H9 (cell line): ENCODE data around the gene MPP2. TPM values are rescaled to one million over a fixed set of nuclear protein-coding genes. Genes with fewer than 3 reads are reported as not detected.

Source experiments
- DNase-seq: peaks from one replicate; pipeline ENCODE4 v3.0.0-alpha.2; 2017
- H2AFZ ChIP-seq: one replicate; pipeline ENCODE4 v1.6.1; 2013; ENCODE audit warnings: mild to moderate bottlenecking, low read length, control low read depth, moderate library complexity
- H2AK5ac ChIP-seq: 2 replicates; pipeline ENCODE4 v1.6.1; 2013; ENCODE audit warnings: low read length, control low read depth, mixed read lengths; ENCODE audit not compliant: insufficient read length
- H2BK120ac ChIP-seq: one replicate; pipeline ENCODE4 v1.6.1; 2013; ENCODE audit warnings: low read depth, mild to moderate bottlenecking, low read length, control low read depth, inconsistent platforms; ENCODE audit not compliant: poor library complexity, severe bottlenecking
- H2BK12ac ChIP-seq: 2 replicates; pipeline ENCODE4 v1.6.1; 2013; ENCODE audit warnings: low read length, control low read depth, mixed read lengths, low read depth; ENCODE audit not compliant: insufficient read length
- H2BK15ac ChIP-seq: 2 replicates; pipeline ENCODE4 v1.6.1; 2013; ENCODE audit warnings: low read depth, low read length, control low read depth
- H2BK20ac ChIP-seq: one replicate; pipeline ENCODE4 v1.6.1; 2013; ENCODE audit warnings: low read depth, mild to moderate bottlenecking, low read length, control low read depth, inconsistent platforms; ENCODE audit not compliant: poor library complexity, severe bottlenecking
- H2BK5ac ChIP-seq: 2 replicates; pipeline ENCODE4 v1.6.1; 2013; ENCODE audit warnings: low read length, control low read depth, mixed read lengths; ENCODE audit not compliant: insufficient read length
- H3K14ac ChIP-seq: 2 replicates; pipeline ENCODE4 v1.6.1; 2013; ENCODE audit warnings: low read length, control low read depth; ENCODE audit not compliant: insufficient read depth
- H3K18ac ChIP-seq: 2 replicates; pipeline ENCODE4 v1.6.1; 2013; ENCODE audit warnings: low read depth, mild to moderate bottlenecking, mixed read lengths, low read length, control low read depth; ENCODE audit not compliant: insufficient read length
- H3K23ac ChIP-seq: 2 replicates; pipeline ENCODE4 v1.6.1; 2013; ENCODE audit warnings: low read length, control low read depth, mixed read lengths, low read depth; ENCODE audit not compliant: insufficient read length
- H3K23me2 ChIP-seq: 2 replicates; pipeline ENCODE4 v1.6.1; 2013; ENCODE audit warnings: low read depth, mild to moderate bottlenecking, mixed read lengths, low read length, control low read depth; ENCODE audit not compliant: insufficient read length, poor library complexity, severe bottlenecking
- H3K27ac ChIP-seq: 2 replicates; pipeline ENCODE4 v1.5.1; 2013; ENCODE audit warnings: low read length, control low read depth, mixed read lengths, low read depth; ENCODE audit not compliant: insufficient read length
- H3K27me3 ChIP-seq: 2 replicates; pipeline ENCODE4 v1.6.1; 2013; ENCODE audit warnings: low read length, control low read depth, inconsistent platforms; ENCODE audit not compliant: insufficient read depth
- H3K4ac ChIP-seq: 2 replicates; pipeline ENCODE4 v1.6.1; 2013; ENCODE audit warnings: low read depth, mild to moderate bottlenecking, control low read depth, inconsistent platforms, low read length, moderate library complexity
- H3K4me1 ChIP-seq: 2 replicates; pipeline ENCODE4 v1.6.1; 2013; ENCODE audit warnings: low read length, control low read depth, inconsistent platforms; ENCODE audit not compliant: insufficient read depth
- H3K4me2 ChIP-seq: 2 replicates; pipeline ENCODE4 v1.6.1; 2013; ENCODE audit warnings: low read length, control low read depth, mixed read lengths; ENCODE audit not compliant: insufficient read length, insufficient read depth
- H3K56ac ChIP-seq: 2 replicates; pipeline ENCODE4 v1.6.1; 2013; ENCODE audit warnings: low read depth, mild to moderate bottlenecking, mixed read lengths, low read length, control low read depth; ENCODE audit not compliant: insufficient read length
- H3K79me1 ChIP-seq: 2 replicates; pipeline ENCODE4 v1.6.1; 2013; ENCODE audit warnings: low read depth, mild to moderate bottlenecking, moderate library complexity, low read length, control low read depth, inconsistent platforms; ENCODE audit not compliant: insufficient read depth, poor library complexity, severe bottlenecking
- H3K79me2 ChIP-seq: 2 replicates; pipeline ENCODE4 v1.6.1; 2013; ENCODE audit warnings: low read length, control low read depth, inconsistent platforms; ENCODE audit not compliant: insufficient read depth
- H3K9ac ChIP-seq: 2 replicates; pipeline ENCODE4 v1.6.1; 2013; ENCODE audit warnings: low read length, control low read depth, mixed read lengths; ENCODE audit not compliant: insufficient read length; ENCODE audit errors: extremely low read depth
- H3K9me3 ChIP-seq: one replicate; pipeline ENCODE4 v1.6.1; 2013; ENCODE audit warnings: low read depth, low read length, inconsistent platforms; ENCODE audit not compliant: control insufficient read depth
- H3T11ph ChIP-seq: one replicate; pipeline ENCODE4 v1.6.1; 2013; ENCODE audit warnings: mild to moderate bottlenecking, low read length, control low read depth, inconsistent platforms
- H4K20me1 ChIP-seq: one replicate; pipeline ENCODE4 v1.6.1; 2013; ENCODE audit not compliant: control insufficient read depth, insufficient read length, insufficient read depth
- H4K5ac ChIP-seq: 2 replicates; pipeline ENCODE4 v1.6.1; 2013; ENCODE audit warnings: low read depth, mild to moderate bottlenecking, mixed read lengths, low read length, control low read depth; ENCODE audit not compliant: insufficient read length
- H4K8ac ChIP-seq: replicated peaks from 2 replicates; pipeline ENCODE4 v1.6.1; 2013; ENCODE audit warnings: low read length, control low read depth, mixed read lengths, low read depth; ENCODE audit not compliant: insufficient read length
- H4K91ac ChIP-seq: 2 replicates; pipeline ENCODE4 v1.6.1; 2013; ENCODE audit warnings: low read depth, mild to moderate bottlenecking, moderate library complexity, mixed read lengths, low read length, control low read depth; ENCODE audit not compliant: insufficient read length
- H3K27ac Mint-ChIP-seq, 3 experiments: 2 replicates in 2 of 3; 3 replicates in 1 of 3; pipeline ENCODE4 v1.8.0; 2020 to 2021; ENCODE audit warnings: mixed read lengths in 3 of 3, mild to moderate bottlenecking in 1 of 3, moderate library complexity in 1 of 3
- H3K27me3 Mint-ChIP-seq: 2 replicates; pipeline ENCODE4 v1.8.0; 2021; ENCODE audit warnings: low read depth, mild to moderate bottlenecking, moderate library complexity, mixed read lengths
- H3K36me3 Mint-ChIP-seq, 3 experiments: 2 replicates in 2 of 3; 3 replicates in 1 of 3; pipeline ENCODE4 v1.8.0; 2020 to 2021; ENCODE audit warnings: low read depth in 3 of 3, mixed read lengths in 3 of 3; ENCODE audit not compliant: insufficient read depth in 1 of 3
- H3K4me1 Mint-ChIP-seq, 2 experiments: 2 replicates each; pipeline ENCODE4 v1.8.0; 2020; ENCODE audit warnings: mixed read lengths in 2 of 2
- H3K4me3 Mint-ChIP-seq, 2 experiments: 2 replicates in 1 of 2; 3 replicates in 1 of 2; pipeline ENCODE4 v1.8.0; 2020 to 2021; ENCODE audit warnings: mild to moderate bottlenecking in 2 of 2, mixed read lengths in 2 of 2, moderate library complexity in 1 of 2
- H3K9me3 Mint-ChIP-seq, 2 experiments: 2 replicates in 1 of 2; 3 replicates in 1 of 2; pipeline ENCODE4 v1.8.0; 2020; ENCODE audit warnings: mild to moderate bottlenecking in 2 of 2, mixed read lengths in 2 of 2, moderate library complexity in 1 of 2
- CTCF ChIP-seq: fragments of 200-600 bp; sonication (generic); conservative IDR thresholded peaks from 3 replicates; pipeline ENCODE4 v1.8.0; 2021; ENCODE audit warnings: antibody characterized with exemption, mild to moderate bottlenecking
- WGBS: extraction: QIAGEN DNeasy Blood & Tissue Kit; methylation state at CpG from one replicate; pipeline ENCODE4 v1.1.7; 2013; ENCODE audit warnings: missing lambda C conversion rate, low lambda C conversion rate, mixed read lengths; ENCODE audit not compliant: insufficient read length; ENCODE audit errors: extremely low coverage; 5-methylcytosine and 5-hydroxymethylcytosine counted together
- total RNA-seq: library from RNA; stranded (reverse); gene quantifications from 2 replicates; pipeline ENCODE4 v1.2.1, GENCODE V29; 2021

MPP2 gene
- total RNA-seq, 1 experiment from 2014 or later: 16.3 TPM

GRCh38 chr17:43834106-43834505, 73.2 kb downstream of the MPP2 start:
- no peak overlapping the region for H4K91ac ChIP-seq
- H3K27me3 ChIP-seq: peaks cover 6% of the 10 kb centered on the region; the same call in 1 of the 2 replicates
- H3K56ac ChIP-seq: no peak overlapping the region
- H3K9me3 Mint-ChIP-seq: peaks cover 11 to 14% of the 10 kb centered on the region in 2 experiments
- no peak overlapping the region for H2BK12ac ChIP-seq
- H3K79me1 ChIP-seq: no peaks in the 10 kb centered on the region
- H3K27ac ChIP-seq: no peak overlapping the region
- peaks cover 48% of the 10 kb centered on the region for H3K27me3 Mint-ChIP-seq
- H3K9ac ChIP-seq: no peak overlapping the region
- H3K23me2 ChIP-seq: peaks cover 4% of the 10 kb centered on the region
- no peak overlapping the region for H3K4ac ChIP-seq
- no peak overlapping the region for H2BK5ac ChIP-seq
- H3K18ac ChIP-seq: no peak overlapping the region
- peak overlapping the region; percentile 79 to 91 for H3K4me3 Mint-ChIP-seq
- H3K23ac ChIP-seq: no peak overlapping the region
- H3K27ac Mint-ChIP-seq: no peak overlapping the region
- H3T11ph ChIP-seq: no peak overlapping the region
- H3K79me2 ChIP-seq: no peaks in the 10 kb centered on the region
- H4K20me1 ChIP-seq: no peaks in the 10 kb centered on the region
- peaks cover 16 to 23% of the 10 kb centered on the region in 2 experiments for H3K4me1 Mint-ChIP-seq
- H4K8ac ChIP-seq: no peak overlapping the region
- no peaks in the 10 kb centered on the region for H3K4me1 ChIP-seq
- peak overlapping the region; percentile 37 for H3K4me2 ChIP-seq
- no peak overlapping the region for H2BK20ac ChIP-seq
- H2AFZ ChIP-seq: no peak overlapping the region
- H2BK120ac ChIP-seq: no peak overlapping the region
- WGBS: no CpG with 5 or more reads among the region's 2 CpGs
- DNase-seq: no peak
- no peak overlapping the region for H2BK15ac ChIP-seq
- no peaks in the 10 kb centered on the region for H3K9me3 ChIP-seq
- no peak overlapping the region for H2AK5ac ChIP-seq
- H3K36me3 Mint-ChIP-seq: peaks cover 8 to 24% (median 8%) of the 10 kb centered on the region in 3 experiments
- no peak overlapping the region for H3K14ac ChIP-seq
- TF ChIP-seq CTCF: no peak
- no peak overlapping the region for H4K5ac ChIP-seq
